ENCODE results near the gene GFER.

DNA sequence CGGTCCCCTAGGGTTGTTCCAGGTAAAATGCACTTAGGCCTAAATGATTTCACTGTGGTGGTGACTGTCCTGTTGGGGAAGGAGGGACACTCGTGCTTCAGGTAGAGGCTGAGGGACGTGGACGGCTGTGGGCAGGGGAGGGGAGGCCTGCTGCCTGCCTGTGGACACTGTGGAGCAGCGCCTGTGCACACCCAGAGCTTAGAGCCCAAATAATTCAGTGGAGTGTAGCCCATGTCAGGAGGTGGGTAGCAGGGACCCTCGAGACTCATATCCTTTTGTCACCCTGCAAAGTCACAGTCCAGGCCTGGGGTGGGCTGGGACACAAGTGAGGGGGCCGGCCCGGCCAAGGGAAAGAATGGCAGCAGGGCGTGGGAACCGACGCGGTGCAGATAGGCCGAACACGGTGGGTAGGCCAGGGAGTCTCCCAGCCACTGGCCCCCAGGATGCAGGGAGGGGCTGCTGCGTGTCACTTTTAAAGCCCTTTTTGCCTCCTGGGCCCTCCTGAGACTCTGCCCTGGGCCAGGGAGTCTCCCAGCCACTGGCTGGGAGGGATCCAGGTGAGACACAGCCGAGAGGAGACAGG, 42.0 kb downstream of the GFER start:
- no peak for TF ChIP-seq POLR2A (IDR thresholded peaks at IDR 0.05)
- TF ChIP-seq, protein P1, sequence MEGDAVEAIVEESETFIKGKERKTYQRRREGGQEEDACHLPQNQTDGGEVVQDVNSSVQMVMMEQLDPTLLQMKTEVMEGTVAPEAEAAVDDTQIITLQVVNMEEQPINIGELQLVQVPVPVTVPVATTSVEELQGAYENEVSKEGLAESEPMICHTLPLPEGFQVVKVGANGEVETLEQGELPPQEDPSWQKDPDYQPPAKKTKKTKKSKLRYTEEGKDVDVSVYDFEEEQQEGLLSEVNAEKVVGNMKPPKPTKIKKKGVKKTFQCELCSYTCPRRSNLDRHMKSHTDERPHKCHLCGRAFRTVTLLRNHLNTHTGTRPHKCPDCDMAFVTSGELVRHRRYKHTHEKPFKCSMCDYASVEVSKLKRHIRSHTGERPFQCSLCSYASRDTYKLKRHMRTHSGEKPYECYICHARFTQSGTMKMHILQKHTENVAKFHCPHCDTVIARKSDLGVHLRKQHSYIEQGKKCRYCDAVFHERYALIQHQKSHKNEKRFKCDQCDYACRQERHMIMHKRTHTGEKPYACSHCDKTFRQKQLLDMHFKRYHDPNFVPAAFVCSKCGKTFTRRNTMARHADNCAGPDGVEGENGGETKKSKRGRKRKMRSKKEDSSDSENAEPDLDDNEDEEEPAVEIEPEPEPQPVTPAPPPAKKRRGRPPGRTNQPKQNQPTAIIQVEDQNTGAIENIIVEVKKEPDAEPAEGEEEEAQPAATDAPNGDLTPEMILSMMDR (IDR thresholded peaks at IDR 0.05): no peak
- no peak for TF ChIP-seq POLR2AphosphoS5 (IDR thresholded peaks at IDR 0.05)
- TF ChIP-seq EP300 (IDR thresholded peaks at IDR 0.05; ENCODE audit: low read depth): no peak
